Esophagus muscularis mucosa (tissue), 4 donors: ENCODE data around the gene STAT2. TPM values are rescaled to one million over a fixed set of nuclear protein-coding genes. Genes with fewer than 3 reads are reported as not detected.
"Not testable (repeated sequence)": the region's sequence is repeated elsewhere in the genome, so short reads cannot be mapped to it uniquely, and the experiment has no call there.

Source experiments
- DNase-seq: peaks from one replicate; pipeline ENCODE4 v3.0.0-alpha.2; 2017; ENCODE audit errors: extremely low spot score
- H3K27ac ChIP-seq, 4 donors: fragments of 200-600 bp; sonication (generic); replicated peaks in 1 of 4; 1 replicate in 3 of 4; 2 replicates in 1 of 4; pipeline ENCODE4 v1.5.1; 2016 to 2019; ENCODE audit warnings: mild to moderate bottlenecking in 1 of 4
- H3K27me3 ChIP-seq, 4 donors: fragments of 200-600 bp; sonication (generic); one replicate each; pipeline versions ENCODE4 v1.5.1 to v1.6.0; 2016 to 2019
- H3K36me3 ChIP-seq, 4 donors: fragments of 200-600 bp; sonication (generic); one replicate each; pipeline ENCODE4 v1.5.1; 2016 to 2019
- H3K4me1 ChIP-seq, 4 donors: fragments of 200-600 bp; sonication (generic); one replicate each; pipeline ENCODE4 v1.5.1; 2016 to 2019
- H3K4me3 ChIP-seq, 4 donors: fragments of 200-600 bp; sonication (generic); 1 replicate in 2 of 4; 2 replicates in 2 of 4; pipeline ENCODE4 v1.5.1; 2016 to 2019; ENCODE audit warnings: mild to moderate bottlenecking in 4 of 4, moderate library complexity in 1 of 4
- H3K9me3 ChIP-seq, 4 donors: fragments of 200-600 bp; sonication (generic); 1 replicate in 3 of 4; 2 replicates in 1 of 4; pipeline ENCODE4 v1.5.1; 2016 to 2019
- EP300 ChIP-seq: sonication (generic); formaldehyde crosslinking; IDR thresholded peaks from one replicate; pipeline ENCODE4 v1.6.1; 2017; ENCODE audit warnings: antibody characterized with exemption
- POLR2A ChIP-seq: fragments of 450-650 bp; IDR thresholded peaks from one replicate; pipeline ENCODE4 v1.6.1; 2017; ENCODE audit warnings: antibody characterized with exemption, moderate library complexity, mild to moderate bottlenecking, low read depth
- POLR2AphosphoS5 ChIP-seq, 2 donors: sonication (generic); formaldehyde crosslinking; IDR thresholded peaks; one replicate each; pipeline ENCODE4 v1.6.1; 2017; ENCODE audit warnings: antibody characterized with exemption in 2 of 2
- WGBS: methylation state at CpG from one replicate; pipeline ENCODE4 v1.1.5; 2018; 5-methylcytosine and 5-hydroxymethylcytosine counted together
- intact Hi-C: fragments of 100-400 bp; cut with DNase I; formaldehyde crosslinking; loops from one replicate; pipeline ENCODE4 v1.15.1; 2023
- total RNA-seq, 4 donors: library from RNA; depleted of rRNA; stranded (reverse); fragments of >200 nt; gene quantifications; one replicate each; pipeline versions ENCODE4 v1.1.0 to v1.2.1, GENCODE V29; 2016
- TF ChIP-seq, protein P1 (sequence below), 3 experiments: fragments of 200-600 bp in 2 of 3; fragments of 450-650 bp in 1 of 3; sonication (generic) in 2 of 3; IDR thresholded peaks; one replicate each; pipeline ENCODE4 v1.5.1; 2017 to 2019; ENCODE audit warnings: antibody characterized with exemption in 3 of 3, mild to moderate bottlenecking in 2 of 3, moderate library complexity in 1 of 3

Gene STAT2
- total RNA-seq, 4 donors from 2014 or later = 55.7 to 78.9 (median 68.2) TPM

DNA sequence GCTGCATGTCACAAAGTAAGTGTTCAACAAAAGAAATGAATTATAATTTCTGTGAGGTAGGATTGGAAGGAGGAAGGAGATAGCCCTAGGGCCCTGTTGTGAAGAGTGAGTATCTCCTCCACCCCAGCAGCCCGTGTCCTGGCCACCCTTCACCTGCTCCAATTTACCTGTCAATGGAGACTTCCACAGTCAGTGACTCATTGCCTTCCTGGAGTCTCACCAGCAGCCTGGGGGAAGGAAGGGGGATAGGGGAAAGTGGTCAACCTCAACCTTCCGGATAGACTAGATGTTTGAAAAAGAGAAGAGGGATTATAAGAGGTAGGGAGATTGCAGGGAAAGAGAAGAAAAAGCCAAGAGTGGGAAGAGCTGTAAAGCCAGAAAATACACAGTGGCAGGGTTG lies 9.2 kb downstream of the STAT2 start:
- TF ChIP-seq EP300 (no peak), POLR2A (no peak)
- TF ChIP-seq, protein P1, sequence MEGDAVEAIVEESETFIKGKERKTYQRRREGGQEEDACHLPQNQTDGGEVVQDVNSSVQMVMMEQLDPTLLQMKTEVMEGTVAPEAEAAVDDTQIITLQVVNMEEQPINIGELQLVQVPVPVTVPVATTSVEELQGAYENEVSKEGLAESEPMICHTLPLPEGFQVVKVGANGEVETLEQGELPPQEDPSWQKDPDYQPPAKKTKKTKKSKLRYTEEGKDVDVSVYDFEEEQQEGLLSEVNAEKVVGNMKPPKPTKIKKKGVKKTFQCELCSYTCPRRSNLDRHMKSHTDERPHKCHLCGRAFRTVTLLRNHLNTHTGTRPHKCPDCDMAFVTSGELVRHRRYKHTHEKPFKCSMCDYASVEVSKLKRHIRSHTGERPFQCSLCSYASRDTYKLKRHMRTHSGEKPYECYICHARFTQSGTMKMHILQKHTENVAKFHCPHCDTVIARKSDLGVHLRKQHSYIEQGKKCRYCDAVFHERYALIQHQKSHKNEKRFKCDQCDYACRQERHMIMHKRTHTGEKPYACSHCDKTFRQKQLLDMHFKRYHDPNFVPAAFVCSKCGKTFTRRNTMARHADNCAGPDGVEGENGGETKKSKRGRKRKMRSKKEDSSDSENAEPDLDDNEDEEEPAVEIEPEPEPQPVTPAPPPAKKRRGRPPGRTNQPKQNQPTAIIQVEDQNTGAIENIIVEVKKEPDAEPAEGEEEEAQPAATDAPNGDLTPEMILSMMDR (IDR thresholded peaks at IDR 0.05) = no peak
- DNase-seq = no peak
- H3K4me1 ChIP-seq = no peaks in the 10 kb centered on the region
- H3K27ac ChIP-seq = no peak overlapping the region
- no peaks in the 10 kb centered on the region for H3K9me3 ChIP-seq
- H3K36me3 ChIP-seq = peaks cover 85 to 100% (median 98%) of the 10 kb centered on the region in 4 donors
- 85% methylated on average over 2 of the region's 2 CpGs for WGBS
- H3K27me3 ChIP-seq = no peaks in the 10 kb centered on the region
- intact Hi-C loops = no loop called here
- no peak overlapping the region for H3K4me3 ChIP-seq

DNA sequence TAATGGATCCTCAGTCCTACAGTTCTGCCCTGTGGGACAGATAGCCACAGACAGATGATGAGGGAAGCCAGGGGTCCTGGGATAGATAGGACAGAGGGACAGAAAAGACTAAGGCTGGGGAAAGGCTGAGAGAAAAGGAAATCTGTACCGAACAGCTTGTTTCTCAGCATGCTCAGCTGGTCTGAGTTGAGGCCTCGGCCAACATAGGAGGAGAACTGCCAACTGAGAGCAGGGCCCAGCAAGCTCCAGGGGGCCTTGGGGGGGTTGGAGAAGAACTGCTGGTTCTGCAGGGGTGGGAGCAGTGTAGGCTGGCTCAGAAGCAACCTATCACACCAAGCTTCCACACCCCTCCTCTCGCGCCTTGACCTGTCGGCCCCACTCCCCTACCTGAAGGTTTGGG lies 11.1 kb downstream of the STAT2 start:
- 93% methylated on average over 4 of the region's 5 CpGs for WGBS
- no peaks in the 10 kb centered on the region for H3K27me3 ChIP-seq
- no peak overlapping the region for H3K27ac ChIP-seq
- no peaks in the 10 kb centered on the region for H3K4me1 ChIP-seq
- H3K9me3 ChIP-seq = no peaks in the 10 kb centered on the region
- intact Hi-C loops = no loop called here
- TF ChIP-seq, protein P1 (IDR thresholded peaks at IDR 0.05) = no peak
- TF ChIP-seq POLR2A (no peak), POLR2AphosphoS5 (IDR thresholded peaks at IDR 0.05) (no peak), EP300 (no peak)
- no peak overlapping the region for H3K4me3 ChIP-seq
- H3K36me3 ChIP-seq = peaks cover 75 to 100% (median 98%) of the 10 kb centered on the region in 4 donors
- no peak for DNase-seq

DNA sequence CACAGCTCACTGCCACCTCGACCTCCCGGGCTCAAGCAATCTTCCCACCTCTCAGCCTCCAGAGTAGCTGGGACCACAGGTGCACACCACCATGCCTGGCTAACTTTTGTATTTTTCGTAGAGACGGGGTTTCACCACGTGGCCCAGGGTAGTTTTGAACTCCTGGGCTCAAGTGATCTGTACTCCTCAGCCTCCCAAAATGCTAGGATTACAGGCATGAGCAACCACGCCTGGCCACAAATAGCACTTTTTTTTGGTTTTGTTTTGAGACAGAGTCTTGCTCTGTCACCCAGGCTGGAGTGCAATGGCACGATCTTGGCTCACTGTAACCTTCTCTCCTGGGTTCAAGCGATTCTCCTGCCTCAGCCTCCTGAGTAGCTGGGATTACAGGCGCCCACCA lies 12.7 kb downstream of the STAT2 start:
- H3K9me3 ChIP-seq, H3K27me3 ChIP-seq, H3K4me3 ChIP-seq, H3K27ac ChIP-seq, H3K4me1 ChIP-seq, DNase-seq, intact Hi-C loops: not testable (repeated sequence)
- peaks cover 76 to 100% (median 98%) of the 10 kb centered on the region in 4 donors for H3K36me3 ChIP-seq
- WGBS = 77% methylated on average over 9 of the region's 9 CpGs

DNA sequence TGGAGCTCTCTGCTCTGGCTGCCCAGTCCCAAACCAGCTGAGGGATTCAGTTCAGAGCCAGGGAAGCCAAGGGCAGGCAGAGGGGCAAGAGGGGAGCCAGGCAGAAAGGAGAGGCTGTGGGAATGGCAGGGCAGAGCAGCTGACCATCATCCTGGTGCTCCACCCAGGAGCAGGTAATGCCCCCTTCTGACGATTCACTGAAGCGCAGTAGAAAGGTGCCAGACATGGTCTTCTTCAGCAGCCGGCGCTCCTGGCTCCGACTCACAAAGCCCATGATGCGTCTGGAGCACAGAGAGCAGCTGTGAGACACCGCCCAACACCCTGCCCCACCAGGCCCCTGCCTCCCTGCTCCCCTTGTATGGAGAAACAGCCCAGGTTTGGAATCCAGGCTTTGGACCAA lies 13.2 kb downstream of the STAT2 start:
- H3K9me3 ChIP-seq = no peaks in the 10 kb centered on the region
- H3K4me1 ChIP-seq = no peaks in the 10 kb centered on the region
- no peak for TF ChIP-seq POLR2A
- TF ChIP-seq, protein P1 (IDR thresholded peaks at IDR 0.05) = no peak
- TF ChIP-seq POLR2AphosphoS5 (IDR thresholded peaks at IDR 0.05) = no peak
- TF ChIP-seq EP300 = no peak
- H3K36me3 ChIP-seq = peaks cover 70 to 100% (median 96%) of the 10 kb centered on the region in 4 donors
- H3K27ac ChIP-seq = no peak overlapping the region
- no peaks in the 10 kb centered on the region for H3K27me3 ChIP-seq
- intact Hi-C loops = no loop called here
- DNase-seq = no peak
- WGBS = 59% methylated on average over 5 of the region's 7 CpGs
- no peak overlapping the region for H3K4me3 ChIP-seq

DNA sequence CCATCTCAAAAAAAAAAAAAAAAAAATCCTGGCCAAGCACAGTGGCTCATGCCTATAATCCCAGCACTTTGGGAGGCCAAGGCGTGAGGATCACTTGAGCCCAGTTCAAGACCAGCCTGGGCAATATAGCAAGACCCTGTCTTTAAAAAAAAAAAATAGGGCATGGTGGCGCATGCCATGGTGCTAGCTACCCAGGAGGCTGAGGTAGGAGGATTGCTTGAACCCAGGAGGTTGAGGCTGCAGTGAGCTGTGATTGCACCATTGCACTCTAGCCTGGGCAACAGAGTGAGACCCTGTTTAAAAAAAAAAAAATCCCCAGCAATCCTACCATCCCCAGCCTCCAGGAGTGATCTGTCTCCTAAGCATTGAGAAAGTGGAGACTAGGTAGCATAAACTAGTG lies 17.6 kb downstream of the STAT2 start:
- WGBS = 92% methylated on average over 2 of the region's 2 CpGs
- H3K36me3 ChIP-seq = peaks cover 28 to 63% (median 52%) of the 10 kb centered on the region in 4 donors

DNA sequence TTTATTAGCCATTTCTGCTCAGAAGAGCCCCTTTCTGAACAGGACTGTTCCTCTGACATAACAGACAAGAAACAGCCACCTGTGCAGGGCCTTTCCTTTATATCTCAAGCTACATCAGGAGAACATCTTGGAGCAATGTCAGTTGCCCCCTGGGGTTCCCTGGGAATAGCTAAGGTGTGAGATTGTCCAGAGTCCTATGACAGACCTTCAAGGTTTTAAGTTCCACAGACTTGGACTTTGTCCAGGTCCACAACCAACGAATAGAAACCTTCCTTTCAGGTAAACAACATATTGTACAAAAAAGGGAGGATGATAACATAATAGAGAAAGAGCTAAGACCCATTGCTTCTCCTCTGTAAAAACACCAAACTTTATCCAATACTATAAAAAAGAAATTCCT lies 18.3 kb downstream of the STAT2 start:
- intact Hi-C loops = no loop called here

More for the DNA sequence above, 17.6 kb downstream of the STAT2 start:
- H3K4me1 ChIP-seq, intact Hi-C loops, DNase-seq, H3K27ac ChIP-seq, H3K9me3 ChIP-seq, H3K4me3 ChIP-seq, H3K27me3 ChIP-seq: not testable (repeated sequence)

More for the DNA sequence above, 18.3 kb downstream of the STAT2 start:
- H3K4me1 ChIP-seq = no peaks in the 10 kb centered on the region
- H3K27me3 ChIP-seq = no peaks in the 10 kb centered on the region
- H3K36me3 ChIP-seq = peaks cover 24 to 56% (median 46%) of the 10 kb centered on the region in 4 donors
- TF ChIP-seq POLR2AphosphoS5 (IDR thresholded peaks at IDR 0.05) = no peak
- TF ChIP-seq EP300 = no peak
- TF ChIP-seq POLR2A = no peak
- TF ChIP-seq, protein P1 (IDR thresholded peaks at IDR 0.05) = no peak
- DNase-seq = no peak
- no peak overlapping the region for H3K27ac ChIP-seq
- no peak overlapping the region for H3K4me3 ChIP-seq
- no peaks in the 10 kb centered on the region for H3K9me3 ChIP-seq
- WGBS = 37% methylated on average over 1 of the region's 1 CpG
